ENCODE measurements around the gene SLC26A2.
A peak's percentile ranks its signal among the peaks of the same experiment; 100 is the strongest.

SLC26A2 gene

GRCh38 chr5:149917073-149917676 is 43.4 kb upstream of the SLC26A2 start:
- TF ChIP-seq CTCF (conservative IDR thresholded peaks at IDR 0.05), result no peak
- H3K27ac ChIP-seq, result no peak overlapping the region

GRCh38 chr5:149921597-149921996 is 39.0 kb upstream of the SLC26A2 start:
- no peak for TF ChIP-seq CTCF (conservative IDR thresholded peaks at IDR 0.05)
- H3K27ac ChIP-seq, result no peak overlapping the region

- TF ChIP-seq CTCF (conservative IDR thresholded peaks at IDR 0.05), result no peak
- no peak overlapping the region for H3K27ac ChIP-seq
Observed at GRCh38 chr5:149922950-149923349, 37.6 kb upstream of the SLC26A2 start.

GRCh38 chr5:149924486-149924885 is 36.1 kb upstream of the SLC26A2 start:
- TF ChIP-seq CTCF (conservative IDR thresholded peaks at IDR 0.05), result no peak
- H3K27ac ChIP-seq, result no peak overlapping the region

- TF ChIP-seq CTCF (conservative IDR thresholded peaks at IDR 0.05), result no peak
- H3K27ac ChIP-seq, result peak overlapping the region; percentile 86; the same call in 1 of the 2 replicates
Observed at GRCh38 chr5:149930043-149930748, 30.4 kb upstream of the SLC26A2 start.

- TF ChIP-seq CTCF (conservative IDR thresholded peaks at IDR 0.05), result no peak
- H3K27ac ChIP-seq, result peak overlapping the region; percentile 86
Observed at GRCh38 chr5:149930749-149931574, 29.6 kb upstream of the SLC26A2 start.

GRCh38 chr5:149931992-149932436 is 28.5 kb upstream of the SLC26A2 start:
- H3K27ac ChIP-seq, result peak overlapping the region; percentile 86
- TF ChIP-seq CTCF (conservative IDR thresholded peaks at IDR 0.05), result no peak
